Epidermal melanocyte (primary cell): ENCODE measurements around the gene SH3GLB2.
"Not testable (repeated sequence)": the region's sequence is repeated elsewhere in the genome, so short reads cannot be mapped to it uniquely, and the experiment has no call there.

ENCODE experiments used
- DNase-seq: peaks from one replicate; pipeline ENCODE4 v3.0.0; 2011; ENCODE audit warnings: low spot score; ENCODE audit not compliant: insufficient read length

Gene SH3GLB2

GRCh38 chr9:129054163-129054851 is 26.2 kb upstream of the SH3GLB2 start:
- DNase-seq: no peak

DNA sequence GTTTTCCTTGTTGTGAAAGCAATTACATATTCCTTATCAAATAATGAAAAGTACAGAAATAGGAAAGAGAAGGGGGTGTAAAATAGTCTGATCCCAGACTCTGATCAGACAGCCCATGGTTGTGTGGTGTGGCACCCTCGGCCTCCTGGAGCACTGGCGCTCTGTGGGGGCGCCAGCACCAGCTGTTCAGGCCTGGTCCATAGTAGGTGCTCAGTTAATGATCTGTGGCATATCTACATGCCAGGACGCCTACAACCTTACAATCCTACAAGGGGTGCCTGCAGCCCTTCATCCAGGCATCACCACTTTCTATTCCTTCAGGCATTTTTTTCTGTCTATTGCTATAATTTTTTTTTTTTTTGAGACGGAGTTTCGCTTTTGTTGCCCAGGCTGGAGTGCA is 24.9 kb upstream of the SH3GLB2 start:
- no peak for DNase-seq

DNA sequence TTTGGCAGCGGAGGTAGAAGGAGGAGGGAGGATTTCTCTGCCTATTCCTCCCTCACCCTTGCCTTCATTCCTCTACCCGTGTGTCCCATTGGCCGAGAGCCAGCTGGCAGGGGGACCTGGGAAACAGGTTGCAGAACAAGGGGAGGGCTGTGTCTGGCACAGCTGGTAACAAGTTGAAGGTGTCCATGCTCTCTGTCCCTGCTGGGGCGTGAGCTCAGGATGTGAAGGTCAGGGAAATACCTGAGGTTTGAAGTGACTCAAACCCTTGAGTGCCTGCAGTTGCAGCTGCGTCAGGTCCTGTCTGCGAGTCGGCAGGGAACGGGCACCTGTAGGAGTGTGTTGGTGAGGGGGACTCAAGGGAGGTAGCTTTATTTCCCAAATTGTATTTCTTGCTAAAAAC is 24.5 kb upstream of the SH3GLB2 start:
- no peak for DNase-seq

- DNase-seq: no peak
Measured at GRCh38 chr9:129042016-129042415, 13.9 kb upstream of the SH3GLB2 start.

DNA sequence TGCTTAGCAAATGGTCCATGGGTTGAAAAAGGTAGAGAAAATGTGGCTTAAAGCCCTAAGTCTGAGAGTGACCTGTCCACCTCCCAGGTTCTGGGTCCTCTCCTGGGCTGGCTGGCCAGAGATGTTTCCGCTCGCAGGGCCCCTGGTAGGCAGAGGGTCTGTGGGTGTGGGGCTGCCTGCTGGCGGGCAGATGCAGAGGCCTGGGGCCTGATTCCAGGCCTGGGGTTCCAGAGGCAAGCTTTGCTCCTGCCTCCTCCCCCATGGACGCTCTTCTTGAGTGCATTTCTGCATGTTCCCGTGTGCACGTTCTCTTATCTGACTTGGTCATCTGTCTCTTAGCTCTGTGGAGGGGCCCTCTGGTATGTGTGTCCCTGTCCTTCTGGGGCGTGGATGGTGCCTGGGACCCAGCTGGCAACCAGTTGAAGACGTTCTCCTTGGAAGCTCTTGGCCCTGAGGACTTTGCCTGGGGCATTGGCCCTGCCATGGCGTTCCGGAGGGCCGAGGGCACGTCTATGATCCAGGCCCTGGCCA is 12.0 kb upstream of the SH3GLB2 start:
- DNase-seq: no peak

- no peak for DNase-seq
Measured at GRCh38 chr9:129038109-129038852, 10.2 kb upstream of the SH3GLB2 start.

GRCh38 chr9:129037767-129038098 is 9.6 kb upstream of the SH3GLB2 start:
- DNase-seq: no peak

- DNase-seq: no peak
Measured at GRCh38 chr9:129036923-129037766, 9.0 kb upstream of the SH3GLB2 start.

GRCh38 chr9:129036241-129036922 is 8.3 kb upstream of the SH3GLB2 start, which contains the start of gene MIGA2:
Gene MIGA2, plus strand, starts transcription at chr9:129036626. Its CDS starts 3,969 bp downstream, at chr9:129040595.
- peak; percentile 100 for DNase-seq

DNA sequence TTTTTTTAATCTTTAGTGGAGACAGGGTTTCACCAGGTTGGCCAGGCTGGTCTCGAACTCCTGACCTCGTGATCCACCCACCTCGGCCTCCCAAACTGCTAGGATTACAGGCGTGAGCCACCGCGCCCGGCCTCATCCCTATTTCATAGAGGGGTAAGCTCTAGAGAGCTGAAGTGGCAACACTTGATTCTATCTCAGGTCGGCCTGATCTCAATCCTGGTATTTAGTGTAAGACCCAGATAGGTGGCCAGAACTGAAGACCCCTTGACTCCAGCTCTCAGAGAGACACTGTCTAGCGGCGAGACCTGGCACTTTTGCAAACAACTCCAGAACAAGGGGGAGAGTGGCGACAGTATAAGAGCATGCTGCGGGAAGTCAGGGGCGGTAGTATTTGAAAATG is 7.7 kb upstream of the SH3GLB2 start:
- DNase-seq: not testable (repeated sequence)

- DNase-seq: no peak
Measured at GRCh38 chr9:129033216-129033615, 5.1 kb upstream of the SH3GLB2 start.

- no peak for DNase-seq
Measured at GRCh38 chr9:129032541-129033159, 4.5 kb upstream of the SH3GLB2 start.

GRCh38 chr9:129031514-129031913 is 3.4 kb upstream of the SH3GLB2 start:
- no peak for DNase-seq

DNA sequence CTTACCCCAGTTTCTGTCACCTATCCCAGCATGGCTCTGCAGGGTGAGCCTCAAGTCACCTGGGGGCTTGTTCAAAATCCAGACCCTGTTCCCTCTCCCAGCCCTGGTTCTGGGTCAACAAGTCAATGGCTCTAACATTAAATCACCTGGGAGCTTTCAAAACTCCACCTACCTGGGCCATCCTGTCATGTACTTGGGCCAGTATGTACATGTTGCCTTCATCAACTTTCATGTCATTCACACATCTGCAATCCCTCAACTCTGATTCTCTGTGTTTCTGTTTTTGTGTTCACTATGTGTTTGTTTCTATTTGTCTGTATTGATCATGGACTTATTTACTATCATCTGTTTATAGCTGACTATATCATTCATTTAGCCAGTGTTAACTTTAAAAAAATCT is 2.1 kb upstream of the SH3GLB2 start:
- DNase-seq: no peak

- DNase-seq: no peak
Measured at GRCh38 chr9:129027685-129028191, 393 bp downstream of the SH3GLB2 start.

GRCh38 chr9:129027224-129027684 is 877 bp downstream of the SH3GLB2 start:
- no peak for DNase-seq

GRCh38 chr9:129026442-129027223 is 1.5 kb downstream of the SH3GLB2 start:
- DNase-seq: no peak

DNA sequence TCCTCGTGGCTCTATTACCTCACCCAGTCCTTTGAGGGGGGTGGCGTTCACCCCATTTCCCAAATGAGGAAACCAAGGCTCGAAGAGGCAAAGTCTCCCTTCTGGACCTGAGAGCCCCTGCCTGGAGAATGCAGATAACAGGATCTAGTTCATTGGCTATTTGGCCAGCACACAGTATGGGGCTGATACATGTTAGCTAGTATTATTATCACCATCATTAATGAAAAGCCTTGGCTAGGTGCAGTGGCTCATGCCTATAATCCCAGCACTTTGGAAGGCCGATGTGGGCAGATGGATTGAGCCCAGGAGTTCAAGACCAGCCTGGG is 4.3 kb downstream of the SH3GLB2 start:
- DNase-seq: no peak

- no peak for DNase-seq
Measured at GRCh38 chr9:129023036-129023907, 4.9 kb downstream of the SH3GLB2 start.
